ENCODE measurements around the gene CTSK.
"Not testable (repeated sequence)": the region's sequence is repeated elsewhere in the genome, so short reads cannot be mapped to it uniquely, and the experiment has no call there.

Gene CTSK

GRCh38 chr1:150808121-150808520, at the start of gene CTSK:
TSS of gene CTSK (minus strand) at chr1:150808260. CDS start at chr1:150806805, 1,455 bp downstream.
- DNase-seq, result no peak

- DNase-seq, result not testable (repeated sequence)
These were observed 44.7 kb upstream of the CTSK start for GRCh38 chr1:150852734-150853133.

- DNase-seq, result not testable (repeated sequence)
These were observed 42.8 kb upstream of the CTSK start for GRCh38 chr1:150850801-150851362.

- DNase-seq, result no peak
These were observed 38.5 kb upstream of the CTSK start for GRCh38 chr1:150846473-150847146.

GRCh38 chr1:150843474-150843873, 35.4 kb upstream of the CTSK start:
- no peak for DNase-seq

- DNase-seq, result no peak
These were observed 34.9 kb upstream of the CTSK start for GRCh38 chr1:150842964-150843363.

- no peak for DNase-seq
These were observed 34.3 kb upstream of the CTSK start for GRCh38 chr1:150842343-150842742.

- DNase-seq, result no peak
These were observed 33.6 kb upstream of the CTSK start for GRCh38 chr1:150841626-150842025.

- DNase-seq, result not testable (repeated sequence)
These were observed 32.8 kb upstream of the CTSK start for GRCh38 chr1:150840850-150841249.

- DNase-seq, result no peak
These were observed 28.2 kb upstream of the CTSK start for GRCh38 chr1:150836129-150836773.

- not testable (repeated sequence) for DNase-seq
These were observed 25.9 kb upstream of the CTSK start for GRCh38 chr1:150833961-150834360.

GRCh38 chr1:150832597-150832996, 24.5 kb upstream of the CTSK start:
- no peak for DNase-seq

- DNase-seq, result no peak
These were observed 21.7 kb upstream of the CTSK start for GRCh38 chr1:150829751-150830150.

GRCh38 chr1:150826299-150826698, 18.2 kb upstream of the CTSK start:
- DNase-seq, result no peak

- DNase-seq, result no peak
These were observed 12.9 kb upstream of the CTSK start for GRCh38 chr1:150820730-150821512.

- no peak for DNase-seq
These were observed 7.8 kb upstream of the CTSK start for GRCh38 chr1:150815871-150816270.

- no peak for DNase-seq
These were observed 5.1 kb upstream of the CTSK start for GRCh38 chr1:150813028-150813707.

GRCh38 chr1:150810958-150811659, 3.0 kb upstream of the CTSK start:
- DNase-seq, result no peak

- DNase-seq, result no peak
These were observed 1.6 kb upstream of the CTSK start for GRCh38 chr1:150809651-150810050.

- DNase-seq, result no peak
These were observed 786 bp upstream of the CTSK start for GRCh38 chr1:150808846-150809245.

GRCh38 chr1:150807249-150808023, 624 bp downstream of the CTSK start:
- DNase-seq, result no peak
